Urothelium cell line (cell line): ENCODE data around the gene ANKRD53.

Experiments used
- DNase-seq: peaks from one replicate; pipeline ENCODE4 v3.0.0; 2011; ENCODE audit warnings: low spot score, mixed read lengths
- FAIRE-seq: peaks from 2 replicates; lab custom pipeline; 2011; peaks lifted over from hg19 to GRCh38; lab: Jason Lieb, UNC

Gene ANKRD53

DNA sequence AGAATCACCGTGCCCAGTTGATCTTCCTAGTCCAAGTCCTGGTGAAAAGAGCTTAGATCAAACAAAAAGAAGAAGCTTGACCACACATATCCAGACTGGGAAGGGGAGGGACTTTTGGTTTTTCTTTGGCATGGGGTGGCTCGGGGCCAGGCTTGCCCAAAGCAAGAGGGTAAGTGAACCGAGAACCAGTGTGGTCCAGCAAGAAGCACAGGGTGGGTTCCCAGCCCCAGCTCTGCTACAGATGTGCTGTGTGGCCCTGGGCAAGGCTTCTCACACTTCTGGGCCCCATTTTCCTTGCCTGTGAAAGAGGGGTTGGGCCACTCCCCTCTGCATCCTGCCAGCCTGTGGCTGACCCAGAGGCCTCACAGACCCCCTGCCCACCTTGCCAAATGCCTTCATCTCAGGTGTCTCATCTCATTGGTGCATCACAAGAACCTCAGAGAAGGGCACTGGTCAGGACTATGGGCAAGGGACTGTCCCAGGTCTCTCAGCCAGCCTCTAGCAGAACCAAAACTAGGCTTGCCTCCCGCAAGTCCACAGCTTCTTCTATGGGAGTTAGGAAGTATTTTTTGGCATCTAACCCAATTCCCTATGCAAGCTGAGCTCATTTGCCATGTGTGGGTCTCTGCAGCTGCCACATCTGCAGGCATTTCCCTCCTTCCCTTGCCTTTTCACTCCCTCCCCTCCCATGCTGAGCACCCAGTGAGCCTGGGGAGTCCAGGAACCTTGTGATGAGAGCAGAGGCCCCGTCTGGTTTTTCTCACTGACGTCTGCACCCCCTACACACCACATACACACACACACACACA, 35.8 kb upstream of the ANKRD53 start:
- FAIRE-seq (no peak), DNase-seq (no peak)

GRCh38 chr2:70943205-70943871, 35.1 kb upstream of the ANKRD53 start:
- no peak for FAIRE-seq
- no peak for DNase-seq

DNA sequence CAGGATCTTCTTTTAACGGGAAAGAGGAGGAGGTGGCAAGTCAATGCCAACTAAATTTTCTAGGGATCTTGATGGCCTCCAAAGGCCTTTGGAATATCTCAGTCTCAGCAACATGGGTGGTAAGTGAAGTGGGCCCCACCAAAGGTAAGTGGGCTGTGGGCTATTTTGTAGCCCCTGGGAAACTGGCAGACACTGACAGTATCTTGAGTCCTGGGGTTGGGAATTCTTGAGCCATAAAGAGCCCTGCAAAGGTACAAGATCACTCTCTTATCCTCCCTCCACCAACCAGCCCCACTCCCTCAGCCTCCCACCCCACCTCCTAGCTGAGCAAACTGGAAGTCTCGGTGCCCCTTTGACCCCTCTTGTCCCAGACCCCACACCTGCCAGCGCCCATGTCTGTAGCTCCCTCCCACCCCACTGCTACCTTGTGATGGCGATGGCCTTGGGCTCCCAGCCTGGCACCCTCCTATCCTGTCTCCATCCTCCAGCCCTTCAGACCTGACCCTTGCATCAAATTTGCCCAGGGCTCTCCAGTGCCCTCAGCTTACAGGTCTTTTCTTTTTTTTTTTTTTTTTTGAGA, 34.2 kb upstream of the ANKRD53 start:
- FAIRE-seq = no peak

GRCh38 chr2:70946832-70947442, 31.5 kb upstream of the ANKRD53 start:
- peak; percentile 59 for DNase-seq
- no peak for FAIRE-seq

More for the DNA sequence above, 34.2 kb upstream of the ANKRD53 start:
- no peak for DNase-seq

DNA sequence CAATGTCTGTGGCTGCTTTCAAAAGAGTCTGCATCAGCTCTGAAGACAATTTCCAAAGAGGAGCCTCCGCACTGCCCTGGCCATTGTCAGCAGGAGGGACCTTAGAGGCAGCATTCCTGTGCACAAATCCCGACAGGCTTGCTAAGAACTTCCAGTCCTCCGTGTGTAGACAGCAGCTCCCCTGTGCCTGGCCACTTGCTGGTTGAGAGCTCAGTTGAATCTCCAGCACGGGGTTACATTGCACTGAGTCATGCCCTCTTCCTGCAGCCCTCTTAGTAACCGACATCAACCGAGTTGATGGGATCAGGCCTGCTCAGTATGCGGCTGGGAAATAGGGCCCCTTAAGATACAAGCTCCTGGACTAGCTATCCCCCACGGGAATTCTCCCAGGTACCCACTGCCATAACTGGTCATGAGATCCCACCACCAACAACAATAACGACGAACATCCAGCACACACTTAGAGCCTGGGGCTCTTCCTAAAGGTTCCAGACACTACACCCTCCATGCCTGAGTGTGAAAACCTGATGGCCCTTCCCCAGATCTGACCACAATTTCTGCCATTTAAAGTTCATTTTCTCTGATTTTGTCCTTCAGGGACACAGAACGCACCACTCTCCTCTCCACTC, 30.8 kb upstream of the ANKRD53 start:
- DNase-seq (peak; percentile 73), FAIRE-seq (no peak)

- FAIRE-seq = no peak
- peak; percentile 93 for DNase-seq
Observed at GRCh38 chr2:70948337-70949003, 30.0 kb upstream of the ANKRD53 start.

DNA sequence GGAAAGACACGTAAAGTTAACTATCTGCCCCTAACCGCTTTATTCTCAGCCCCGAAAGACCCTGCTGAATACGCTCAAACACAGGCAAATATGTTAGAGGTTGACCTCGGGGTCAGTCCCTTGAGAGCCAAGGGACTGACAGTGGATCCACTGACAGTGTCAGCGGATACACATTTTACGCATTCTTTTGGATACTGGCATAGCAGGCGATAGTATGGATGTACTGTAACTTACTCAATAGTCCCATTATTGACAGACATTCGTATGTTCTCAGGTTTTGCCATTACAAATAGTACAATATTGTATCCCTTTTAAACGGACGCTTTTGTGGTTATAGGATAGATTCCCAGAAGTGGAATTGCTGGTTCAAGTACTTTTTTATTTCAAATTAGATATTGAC, 29.3 kb upstream of the ANKRD53 start:
- FAIRE-seq (no peak), DNase-seq (no peak)

DNA sequence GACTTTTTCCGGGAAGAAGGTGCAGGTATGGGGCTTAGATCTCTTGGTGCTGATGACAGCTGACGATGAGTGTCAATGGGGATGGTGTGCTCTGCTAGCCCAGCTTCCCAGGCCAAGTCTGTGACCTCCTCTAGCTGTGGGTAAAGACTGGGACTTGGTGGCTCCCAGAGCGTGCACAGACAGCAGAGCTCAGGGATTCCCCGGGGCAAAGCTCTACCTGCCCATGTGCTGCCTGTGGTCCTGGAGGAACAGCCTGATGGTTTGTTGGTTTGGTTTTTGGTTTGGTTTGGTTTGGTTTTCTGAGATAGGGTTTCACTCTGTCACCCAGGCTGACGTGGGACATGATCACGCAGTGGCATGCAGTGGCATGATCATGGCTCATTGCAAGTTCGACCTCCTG, 23.5 kb upstream of the ANKRD53 start:
- DNase-seq (no peak), FAIRE-seq (no peak)

DNA sequence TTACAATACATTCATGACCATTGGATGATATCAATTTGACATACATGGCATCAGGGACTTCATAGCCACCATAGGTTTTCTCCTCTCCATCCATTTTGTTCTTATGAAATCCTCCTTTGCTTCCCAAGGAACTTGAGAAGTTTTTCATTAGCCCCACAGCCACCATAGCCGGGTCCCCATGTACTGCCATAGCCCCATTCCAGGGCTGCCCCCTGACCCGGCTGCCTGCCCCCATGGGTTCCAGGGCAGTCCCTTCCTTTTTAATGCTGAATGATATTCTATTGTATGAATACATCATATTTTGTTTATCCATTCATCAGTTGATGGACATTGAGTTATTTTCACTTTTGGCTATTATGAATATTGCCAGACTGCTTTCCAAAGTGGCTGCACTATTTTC, 22.3 kb upstream of the ANKRD53 start:
- FAIRE-seq (no peak), DNase-seq (no peak)

DNA sequence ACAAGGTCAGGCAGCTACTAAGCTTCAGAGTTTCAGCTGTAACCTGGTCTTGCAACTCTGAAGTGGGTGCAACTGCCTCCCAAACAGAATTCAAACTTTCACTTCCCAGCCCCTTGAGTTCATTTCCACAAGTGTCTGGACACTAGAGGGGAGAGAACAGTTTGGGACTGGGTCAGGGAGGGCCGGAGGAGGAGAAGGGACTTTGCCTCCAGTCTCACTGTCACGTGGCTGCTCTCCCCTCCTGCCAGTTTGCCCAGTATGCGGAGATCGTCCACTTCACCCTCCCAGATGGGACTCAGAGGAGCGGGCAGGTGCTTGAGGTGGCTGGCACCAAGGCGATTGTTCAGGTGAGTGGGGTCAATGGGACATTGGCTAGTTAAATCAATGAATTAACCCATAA, 20.6 kb upstream of the ANKRD53 start:
- no peak for DNase-seq
- FAIRE-seq = no peak

- FAIRE-seq (no peak), DNase-seq (no peak)
Observed at GRCh38 chr2:70958759-70959158, 19.7 kb upstream of the ANKRD53 start.

DNA sequence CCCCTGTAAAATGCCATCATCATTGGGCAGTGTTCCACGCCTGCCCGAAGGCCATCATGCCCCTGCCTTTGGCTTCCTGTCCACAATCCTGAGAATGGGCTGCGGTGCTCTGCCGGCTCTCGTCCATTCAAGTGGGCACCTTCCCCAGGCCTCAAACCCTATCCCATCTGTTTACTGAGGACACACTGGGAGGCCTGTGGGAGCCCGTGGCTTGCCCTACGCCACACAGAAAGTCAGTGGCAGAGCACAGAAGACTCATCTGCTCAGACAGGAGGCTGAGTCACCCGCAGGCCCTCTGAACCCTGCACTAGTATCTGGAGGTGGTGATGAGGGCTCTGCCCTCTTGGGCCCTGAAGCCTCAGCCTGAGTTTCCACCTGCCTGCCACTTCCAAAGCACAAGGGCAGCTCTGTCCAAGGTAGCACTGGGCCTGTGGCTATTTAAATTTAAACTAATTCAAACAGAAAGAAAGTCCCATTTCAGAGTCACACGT, 19.1 kb upstream of the ANKRD53 start:
- FAIRE-seq (no peak), DNase-seq (no peak)

GRCh38 chr2:70959851-70960832, 18.3 kb upstream of the ANKRD53 start:
- no peak for FAIRE-seq
- no peak for DNase-seq

- FAIRE-seq (peak; percentile 40), DNase-seq (no peak)
Observed at GRCh38 chr2:70960833-70961647, 17.4 kb upstream of the ANKRD53 start.

GRCh38 chr2:70961648-70961994, 16.8 kb upstream of the ANKRD53 start:
- FAIRE-seq (no peak), DNase-seq (no peak)

DNA sequence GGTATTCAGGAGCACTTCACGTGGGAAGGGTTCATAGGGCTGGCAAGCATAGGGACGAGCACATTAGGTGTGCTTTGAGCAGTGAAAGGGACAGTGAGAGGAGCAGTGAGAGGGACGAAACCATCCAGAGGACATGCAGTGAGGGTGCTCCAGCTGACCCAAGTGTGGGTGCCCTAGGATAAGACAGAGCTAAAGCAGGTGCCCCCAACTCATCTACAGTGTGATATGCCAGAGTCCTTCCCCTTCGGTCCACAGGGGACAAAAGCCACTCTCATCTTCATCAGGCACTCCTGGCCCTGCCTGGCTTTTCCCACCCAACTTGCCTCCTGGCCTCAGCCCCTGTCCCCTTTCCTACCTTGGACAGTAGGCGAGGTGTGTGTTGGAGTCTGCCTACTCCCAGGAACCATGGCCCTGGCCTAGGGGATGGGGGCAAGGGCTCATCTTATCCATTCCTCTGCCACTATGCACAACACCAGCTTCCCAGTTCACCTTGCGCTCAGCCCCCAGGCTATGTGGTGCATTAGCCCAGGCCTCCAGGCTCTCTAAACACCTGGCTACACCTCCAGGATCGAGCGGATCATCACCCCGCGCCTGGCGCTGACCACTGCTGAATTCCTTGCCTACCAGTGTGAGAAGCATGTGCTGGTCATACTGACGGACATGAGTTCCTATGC, 16.1 kb upstream of the ANKRD53 start:
- DNase-seq (no peak), FAIRE-seq (no peak)

DNA sequence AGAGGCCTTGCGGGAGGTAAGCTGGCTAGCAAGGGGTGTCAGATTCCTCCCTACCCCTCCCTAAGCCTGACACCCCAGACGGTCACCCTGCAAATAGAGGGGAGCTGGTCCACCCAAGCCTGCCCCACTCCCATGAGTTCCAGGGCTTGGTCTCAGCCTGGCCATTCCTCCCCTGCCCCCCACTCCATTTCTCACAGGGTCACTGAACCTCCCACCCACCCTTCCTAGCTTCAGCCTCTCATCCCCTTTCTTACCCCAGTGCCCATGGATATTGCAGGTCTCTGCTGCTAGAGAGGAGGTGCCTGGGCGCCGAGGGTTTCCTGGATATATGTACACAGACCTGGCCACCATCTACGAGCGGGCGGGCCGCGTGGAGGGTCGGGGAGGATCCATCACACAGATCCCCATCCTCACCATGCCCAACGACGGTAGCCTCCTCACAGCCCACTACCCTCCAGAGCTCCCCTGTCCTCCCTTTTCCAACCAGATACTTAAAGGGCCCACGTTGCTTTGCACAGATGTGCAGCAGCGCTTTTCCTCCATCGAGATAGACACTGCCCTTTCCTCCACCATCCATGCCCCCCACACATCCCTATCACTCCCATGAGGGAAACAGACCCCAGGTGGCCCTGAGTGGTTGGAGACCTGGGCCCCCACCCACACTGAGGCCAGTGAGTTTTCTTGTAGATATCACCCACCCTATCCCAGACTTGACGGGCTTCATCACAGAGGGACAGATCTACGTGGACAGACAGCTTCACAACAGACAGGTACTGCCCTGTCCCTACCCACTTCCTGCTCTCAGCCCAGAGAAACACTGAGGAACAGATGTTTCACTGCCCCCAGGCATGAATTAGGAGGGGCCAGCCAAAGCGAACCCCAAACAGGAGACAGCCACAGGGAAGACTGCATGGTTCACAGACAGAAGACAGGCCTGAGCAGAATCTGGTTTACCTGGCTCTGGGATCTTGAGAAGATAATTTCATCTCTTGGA, 15.2 kb upstream of the ANKRD53 start:
- FAIRE-seq (no peak), DNase-seq (no peak)
